GM15510 (cell line): Measurements from ENCODE around the gene SHB.

Source experiments
- POLR2A ChIP-seq: IDR thresholded peaks from 3 replicates; pipeline ENCODE4 v1.6.1; 2011; ENCODE audit warnings: borderline replicate concordance; ENCODE audit not compliant: insufficient read length; ENCODE audit errors: extremely low read depth

SHB gene

DNA sequence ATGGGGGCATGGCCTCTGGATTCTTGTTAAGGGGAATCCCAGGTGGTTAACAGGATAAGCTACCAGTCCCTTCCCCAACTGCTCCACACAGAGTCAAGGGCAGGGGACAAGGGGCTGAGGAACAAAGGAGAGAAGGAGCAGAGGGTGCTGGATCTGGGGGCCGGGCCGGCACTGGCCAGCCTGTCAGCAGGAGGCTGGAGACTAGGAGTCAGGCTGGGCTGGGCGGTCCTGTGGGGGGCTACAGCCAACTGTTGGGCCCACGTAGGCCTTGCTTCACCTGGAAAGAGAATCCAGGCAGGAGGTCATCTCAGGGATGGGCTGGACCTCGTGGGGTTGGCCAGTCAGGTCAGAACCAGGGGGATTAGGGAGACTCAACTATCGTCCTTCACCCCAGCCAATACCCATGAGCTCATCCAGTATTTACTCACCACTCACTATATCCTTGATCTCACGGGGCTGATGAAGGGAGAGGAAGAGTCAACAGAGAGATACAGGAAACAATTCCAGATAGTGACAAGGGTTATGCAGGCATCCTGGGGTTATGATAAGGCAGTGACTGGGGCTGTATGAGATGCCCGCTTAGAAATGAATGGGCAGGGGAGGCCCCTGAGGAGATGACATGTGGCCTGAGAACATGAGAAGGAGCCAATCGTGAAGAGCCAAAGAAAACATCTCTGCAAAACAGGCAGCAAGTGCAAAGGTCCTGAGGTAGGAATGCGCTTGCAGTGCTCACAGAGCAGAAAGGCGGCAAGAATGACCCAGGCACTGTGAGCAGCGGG is 117.2 kb downstream of the SHB start:
- no peak for TF ChIP-seq POLR2A

DNA sequence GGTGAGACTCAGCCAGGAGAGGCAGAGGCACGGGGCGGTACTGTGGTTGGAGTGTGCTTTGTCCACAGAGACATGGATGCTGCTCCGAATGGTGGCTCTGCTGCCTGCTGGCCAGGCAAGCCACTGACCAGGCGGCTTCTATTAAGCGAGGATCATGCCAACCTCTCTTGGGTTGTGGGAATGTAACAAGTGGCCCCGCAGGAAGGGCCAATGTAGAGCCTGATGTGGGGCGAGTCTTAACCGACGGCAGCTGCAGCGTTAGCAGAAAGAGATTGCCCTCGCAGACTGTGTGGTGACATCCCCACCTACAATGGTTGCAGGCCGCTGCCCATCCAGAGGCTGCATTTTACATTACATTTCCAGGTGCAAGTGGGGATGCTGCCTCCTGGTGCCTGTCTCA is 118.5 kb downstream of the SHB start:
- no peak for TF ChIP-seq POLR2A

DNA sequence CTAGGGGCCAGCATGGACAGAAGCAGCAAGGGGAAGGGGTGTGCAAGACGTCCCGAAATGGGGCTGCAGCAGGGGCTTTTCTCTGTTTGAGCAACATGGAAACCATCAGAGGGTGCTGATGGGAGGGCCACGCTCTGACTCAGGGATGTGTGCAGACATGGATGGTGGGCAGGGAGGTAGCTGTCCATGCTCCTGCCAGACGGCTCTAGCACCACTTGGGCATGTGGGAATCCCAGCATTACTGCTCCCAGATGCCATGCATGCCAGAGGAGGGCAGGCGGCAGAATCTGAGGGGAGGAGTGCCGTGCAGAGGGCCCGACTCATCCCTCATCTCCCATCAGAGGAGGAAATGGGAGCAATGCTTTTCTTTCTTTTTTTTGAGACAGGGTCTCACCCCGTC is 119.5 kb downstream of the SHB start:
- no peak for TF ChIP-seq POLR2A

DNA sequence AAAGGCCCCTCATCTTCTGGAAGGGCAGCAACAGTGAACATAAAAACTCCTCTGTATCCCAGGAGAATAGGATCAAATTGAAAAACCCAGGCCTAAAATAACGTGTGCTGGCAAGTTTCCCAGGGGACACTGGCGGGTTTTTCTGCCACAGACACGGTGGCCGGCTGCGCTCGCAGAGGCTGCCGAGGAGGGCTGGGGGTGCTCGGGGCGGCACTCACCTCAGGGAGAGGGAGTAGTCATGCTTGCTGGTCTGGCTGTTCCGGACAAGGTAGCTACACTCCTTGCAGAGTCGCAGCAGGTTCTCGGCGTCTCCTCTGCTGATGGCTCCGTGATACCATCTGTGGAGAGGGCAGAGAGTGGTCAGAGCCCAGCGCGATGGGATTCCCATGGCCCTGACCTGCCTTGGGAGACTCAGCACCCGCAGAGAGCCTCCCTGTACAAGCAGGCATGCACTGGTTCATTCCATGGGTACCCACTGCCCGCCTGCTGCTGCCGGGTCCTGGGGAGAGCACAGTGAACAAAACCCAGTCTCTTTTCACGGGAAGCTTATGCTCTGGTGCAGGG is 120.5 kb downstream of the SHB start:
- TF ChIP-seq POLR2A = no peak

DNA sequence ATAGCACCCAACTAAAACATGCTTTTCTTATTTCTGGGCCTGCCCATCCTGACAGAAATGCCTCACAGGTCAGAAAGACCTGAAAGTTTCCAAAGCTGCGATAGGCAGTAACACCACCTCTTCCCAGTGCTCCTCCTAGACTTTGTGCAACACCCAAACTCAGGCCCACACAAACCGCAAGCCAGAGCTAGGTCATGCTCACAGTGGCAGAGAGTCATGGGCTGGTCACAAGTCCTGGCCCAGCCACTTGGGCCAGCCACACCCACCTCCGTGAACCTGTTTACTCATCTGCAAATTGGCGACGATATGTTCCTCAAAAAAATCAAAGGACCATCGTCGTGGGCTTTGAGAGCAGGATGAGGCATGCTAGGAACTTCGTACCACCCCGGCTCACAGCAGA is 121.0 kb downstream of the SHB start:
- TF ChIP-seq POLR2A = no peak

DNA sequence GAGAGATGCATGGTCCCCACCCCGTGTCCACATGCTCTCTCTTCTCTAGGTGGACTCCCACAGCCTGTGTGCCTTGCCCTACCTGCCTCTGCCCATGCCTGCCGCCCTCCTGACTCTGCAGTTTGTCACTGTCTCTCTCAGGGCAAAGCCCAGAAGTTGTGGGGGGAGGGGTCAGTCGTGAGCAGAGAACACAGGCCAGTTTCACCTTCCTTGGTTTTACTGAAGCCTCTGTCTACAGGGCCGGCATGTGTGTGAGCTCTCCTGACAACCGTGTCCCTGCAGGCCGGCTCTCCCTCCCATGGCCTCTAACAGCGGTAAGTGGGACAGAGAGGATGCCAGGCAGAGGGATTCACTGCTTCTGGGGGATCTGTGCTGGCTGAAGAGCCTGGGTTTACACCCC is 121.6 kb downstream of the SHB start:
- no peak for TF ChIP-seq POLR2A

DNA sequence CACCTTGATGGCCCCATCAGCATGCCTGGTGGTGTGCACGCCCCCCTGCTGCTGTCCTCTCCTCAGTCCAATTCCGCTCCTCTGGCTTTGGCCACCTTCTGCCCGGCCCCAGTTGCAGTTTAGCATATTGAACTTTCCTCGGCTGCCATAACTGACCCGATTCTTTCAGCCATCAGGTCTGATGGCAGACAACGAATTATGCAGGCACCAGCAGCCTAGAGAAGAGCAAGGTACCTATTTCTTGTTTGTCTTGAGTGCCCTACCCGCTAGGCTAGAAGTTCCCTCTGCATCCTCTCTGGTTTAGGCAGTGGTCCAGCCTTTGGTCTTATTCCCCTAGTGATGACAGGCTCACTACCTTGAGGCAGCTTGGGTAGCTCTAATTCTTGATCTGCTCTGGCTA is 122.1 kb downstream of the SHB start:
- TF ChIP-seq POLR2A = no peak

DNA sequence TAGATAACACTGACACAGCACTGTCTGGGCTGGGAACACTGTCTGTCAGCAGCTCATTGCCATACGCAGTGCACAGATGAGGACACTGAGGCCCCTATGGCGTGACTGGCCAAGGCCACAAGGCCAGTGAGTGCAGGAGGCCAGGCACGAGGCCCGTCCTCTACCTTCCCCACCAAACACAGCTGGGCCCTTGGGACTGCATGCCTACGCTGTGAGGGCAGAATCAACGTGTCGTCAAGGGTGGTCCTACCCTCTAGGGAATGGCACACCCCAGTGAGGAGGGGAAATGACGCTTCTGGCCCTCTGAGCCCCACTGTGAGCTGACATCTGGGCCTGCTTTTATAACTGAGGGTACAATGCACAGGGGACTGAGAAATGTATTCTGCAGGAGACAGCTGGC is 123.0 kb downstream of the SHB start:
- TF ChIP-seq POLR2A = no peak

DNA sequence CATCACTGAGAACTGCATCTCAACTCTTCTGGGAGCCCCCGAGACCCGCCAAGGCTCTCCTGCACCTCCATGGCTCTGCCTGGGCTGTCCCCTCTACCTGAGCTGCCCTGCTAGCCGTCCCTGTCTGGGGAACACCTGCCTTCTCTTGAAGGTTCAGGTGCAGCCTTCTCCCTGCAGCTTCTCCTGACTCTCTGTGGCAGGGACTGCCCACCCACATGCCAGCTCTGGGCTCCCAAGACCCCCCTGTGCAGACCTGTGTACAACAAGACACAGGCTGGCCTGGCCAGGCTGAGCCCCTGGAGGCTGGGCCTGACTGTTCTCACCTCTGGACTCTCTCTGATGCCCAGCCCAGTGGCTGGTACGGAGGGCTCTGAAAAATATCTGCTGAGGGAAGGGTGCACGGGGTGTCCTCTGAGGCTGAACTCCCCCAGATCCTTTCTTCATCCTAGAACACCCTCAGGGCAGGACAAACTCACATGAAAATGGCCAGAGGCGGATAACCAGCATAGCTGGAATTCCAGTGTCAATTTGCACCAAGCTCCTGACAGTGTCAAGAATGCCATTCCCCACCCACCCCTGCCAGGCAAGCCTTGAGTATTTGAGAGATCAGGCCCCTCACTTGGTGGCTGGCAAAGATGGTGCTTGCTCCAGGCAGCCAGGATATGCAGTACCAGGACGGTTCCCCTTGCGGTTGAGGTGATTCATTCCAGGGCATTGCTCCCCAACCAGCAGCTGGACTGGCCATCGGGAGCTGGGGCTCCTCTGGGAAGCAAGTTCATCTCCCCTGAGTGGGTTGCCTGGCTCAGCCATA is 124.2 kb downstream of the SHB start:
- TF ChIP-seq POLR2A = no peak

DNA sequence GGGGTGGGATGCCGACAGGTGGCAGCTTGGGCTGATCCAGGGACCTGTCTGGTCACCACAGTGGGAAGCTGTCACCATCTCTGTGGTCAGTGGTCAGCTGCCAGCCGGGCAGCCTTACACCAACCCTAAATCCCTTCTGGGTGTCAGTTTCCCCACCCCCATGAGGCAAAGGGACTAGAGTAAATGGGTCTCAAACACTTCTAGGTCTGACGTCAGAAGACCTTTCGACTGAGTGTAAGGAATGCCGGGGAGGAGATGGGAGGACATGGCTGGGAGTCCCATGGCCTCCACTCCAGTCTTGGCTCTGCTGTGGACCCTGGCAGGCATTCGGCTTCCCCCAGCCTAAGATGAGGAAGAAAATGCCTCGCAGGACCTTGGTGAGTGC is 124.8 kb downstream of the SHB start:
- no peak for TF ChIP-seq POLR2A

DNA sequence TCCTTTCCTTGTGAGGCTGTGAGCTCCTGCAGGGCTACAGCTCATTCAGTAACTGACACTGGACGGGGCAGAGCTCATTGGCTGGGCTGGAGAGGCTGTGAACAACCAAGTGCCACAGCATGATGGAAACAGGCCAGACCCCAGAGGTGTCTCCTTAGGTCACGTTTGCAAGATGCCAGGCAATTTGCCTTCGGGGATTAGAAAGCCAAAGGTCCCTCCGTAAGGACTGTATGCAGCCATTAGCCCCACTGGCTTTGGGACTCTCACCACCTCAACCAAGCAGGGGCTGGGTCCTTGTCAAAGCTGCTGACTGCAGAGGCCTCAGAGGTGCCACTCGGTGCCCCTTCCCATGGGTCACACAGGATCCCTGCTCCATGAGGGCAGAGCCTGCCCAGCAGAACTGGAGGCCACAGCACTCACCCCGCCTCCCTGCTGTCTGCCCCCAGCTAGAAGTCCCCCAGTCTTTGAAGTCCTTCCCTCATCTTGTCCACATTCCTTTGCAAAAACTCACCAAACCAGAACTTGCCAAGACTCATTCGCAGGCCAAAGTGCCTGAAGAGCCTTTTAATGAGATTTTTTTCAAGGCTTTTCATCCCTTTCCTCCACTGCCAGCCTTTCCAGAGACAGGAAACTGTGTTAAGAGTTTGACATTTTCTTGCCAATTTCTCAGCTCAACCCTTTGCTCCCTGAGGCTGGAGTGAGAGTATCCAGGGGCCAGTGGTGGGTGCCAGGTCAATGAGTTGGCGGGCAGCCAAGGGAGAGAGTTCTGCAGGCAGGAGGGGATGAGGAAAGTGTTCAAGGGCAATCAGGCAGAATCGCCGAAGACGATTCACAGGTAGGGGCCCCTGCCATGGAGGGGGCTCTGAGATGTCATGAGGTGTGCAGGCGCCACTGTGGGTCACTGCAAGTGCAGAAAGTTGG is 125.4 kb downstream of the SHB start:
- TF ChIP-seq POLR2A = no peak

DNA sequence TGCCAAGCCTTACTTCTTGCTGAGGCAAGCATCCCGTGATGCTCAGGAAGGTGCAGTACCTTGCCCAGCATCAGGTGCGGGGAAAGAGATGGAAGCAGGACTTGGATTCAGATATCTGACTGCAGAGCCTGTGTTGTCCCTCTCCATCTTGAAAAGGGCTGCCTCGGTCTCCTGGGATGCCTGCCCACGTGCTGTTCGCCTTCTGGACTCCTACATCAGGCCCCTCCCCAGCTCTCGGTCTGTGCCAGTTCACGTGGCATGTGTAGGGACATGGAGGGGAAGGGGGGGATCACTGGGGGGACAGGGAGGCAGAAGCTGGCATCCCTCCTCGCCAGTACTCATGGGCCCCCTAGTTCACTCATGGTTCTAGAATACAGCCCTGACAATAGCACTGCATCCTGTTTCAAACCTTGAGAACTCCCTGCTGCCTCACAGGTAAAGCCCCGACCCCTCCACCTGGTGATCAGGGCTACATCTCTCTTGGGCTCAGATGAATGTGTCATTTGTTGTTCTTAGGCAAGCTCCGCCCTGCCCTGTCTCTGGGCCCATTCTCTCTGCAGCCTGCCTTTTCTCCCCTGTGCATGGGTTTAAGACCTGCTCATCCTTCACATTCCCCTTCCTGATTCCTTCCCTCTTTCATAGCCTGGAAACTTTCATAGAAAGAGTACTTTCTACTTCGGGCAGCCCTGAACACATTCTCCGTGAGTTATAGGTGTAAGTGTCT is 126.2 kb downstream of the SHB start:
- no peak for TF ChIP-seq POLR2A

DNA sequence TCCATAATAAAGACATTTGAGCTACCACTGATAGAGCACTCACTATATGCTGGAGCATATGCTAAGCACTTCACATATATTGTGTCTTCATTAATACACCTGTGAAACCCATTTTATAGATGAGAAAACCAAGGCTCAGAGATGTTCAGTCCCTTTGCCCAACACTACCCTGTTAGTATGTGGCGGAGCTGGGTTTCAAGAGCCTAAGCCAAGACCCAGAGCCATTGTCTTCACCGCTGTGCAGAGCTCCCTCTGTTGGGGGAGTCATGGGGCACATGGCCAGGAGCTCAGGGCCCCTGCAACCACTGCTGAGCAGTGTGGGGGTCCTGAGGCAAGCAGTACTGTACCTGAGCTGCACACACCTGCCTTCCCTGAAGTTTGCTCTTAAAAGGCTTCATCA is 127.8 kb downstream of the SHB start:
- no peak for TF ChIP-seq POLR2A

DNA sequence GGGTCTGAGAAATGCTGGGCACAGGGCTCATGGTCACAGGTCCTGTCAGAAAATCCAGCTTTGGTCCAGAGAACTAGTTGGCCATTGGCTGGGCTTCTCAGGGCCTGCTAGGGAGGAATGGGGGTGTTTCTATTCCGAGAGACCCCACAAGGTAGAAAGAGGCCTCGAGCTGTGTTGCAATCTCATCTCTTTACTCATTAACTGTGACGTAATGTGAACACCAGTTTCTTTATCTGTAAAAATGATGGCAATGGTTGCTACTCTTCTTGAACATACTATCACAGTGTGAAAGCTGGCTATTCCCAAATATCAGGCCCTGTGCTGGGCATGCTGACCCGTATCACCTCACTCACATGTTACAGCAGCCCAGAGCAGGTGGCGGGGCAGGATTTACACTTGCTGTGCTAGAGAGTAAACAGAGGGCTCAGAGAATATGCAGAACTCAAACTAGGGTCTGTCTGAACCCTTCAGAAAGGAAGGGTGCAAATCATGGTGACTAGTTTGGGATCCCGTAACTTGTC is 129.4 kb downstream of the SHB start:
- TF ChIP-seq POLR2A = no peak
